OCI-LY3 (cell line): ENCODE data around the gene ZNF205.
"Not testable (repeated sequence)": the region's sequence is repeated elsewhere in the genome, so short reads cannot be mapped to it uniquely, and the experiment has no call there.

ENCODE experiments used
- H2AFZ ChIP-seq: fragments of 200-600, 300-600 bp; shearing (Covaris generic); 2 replicates; pipeline ENCODE4 v1.6.0; 2014; ENCODE audit warnings: antibody characterized with exemption, low read depth, low read length
- H3K27ac ChIP-seq: fragments of 200-600, 300-600 bp; sonication (generic); 2 replicates; pipeline ENCODE4 v1.5.1; 2014; ENCODE audit warnings: mild to moderate bottlenecking, low read length, moderate library complexity, mixed read lengths
- H3K27me3 ChIP-seq: fragments of 200-600, 300-600 bp; sonication (generic); 2 replicates; pipeline ENCODE4 v1.6.1; 2014; ENCODE audit warnings: low read depth, low read length, mixed read lengths
- H3K36me3 ChIP-seq: fragments of 200-600, 300-600 bp; sonication (generic); replicated peaks from 2 replicates; pipeline ENCODE3; 2014; ENCODE audit warnings: low read depth, low read length, mixed read lengths
- H3K4me1 ChIP-seq: fragments of 300-600, 200-600 bp; sonication (generic); 2 replicates; pipeline ENCODE4 v1.6.1; 2014; ENCODE audit warnings: low read length, mixed read lengths
- H3K4me2 ChIP-seq: fragments of 200-600, 300-600 bp; sonication (generic); 2 replicates; pipeline ENCODE4 v1.6.1; 2014; ENCODE audit warnings: low read length, mixed read lengths
- H3K4me3 ChIP-seq: fragments of 300-600, 200-600 bp; sonication (generic); 2 replicates; pipeline ENCODE4 v1.5.1; 2014; ENCODE audit warnings: antibody characterized with exemption, mild to moderate bottlenecking, low read length, moderate library complexity
- H3K79me2 ChIP-seq: fragments of 300-600, 200-600 bp; shearing (Covaris generic); 2 replicates; pipeline ENCODE4 v1.6.1; 2014; ENCODE audit warnings: mild to moderate bottlenecking, low read length, mixed read lengths
- H3K9ac ChIP-seq: fragments of 300-600, 200-600 bp; shearing (Covaris generic); 2 replicates; pipeline ENCODE4 v1.6.0; 2014; ENCODE audit warnings: mild to moderate bottlenecking, low read length, moderate library complexity
- H3K9me3 ChIP-seq: fragments of 200-600, 300-600 bp; shearing (Covaris generic); 2 replicates; pipeline ENCODE4 v1.6.1; 2014; ENCODE audit warnings: low read length, mixed read lengths; ENCODE audit not compliant: insufficient read depth
- H4K20me1 ChIP-seq: fragments of 200-600, 300-600 bp; sonication (generic); 2 replicates; pipeline ENCODE4 v1.6.1; 2016; ENCODE audit warnings: low read length, mixed read lengths; ENCODE audit not compliant: insufficient read depth
- CTCF ChIP-seq: fragments of 200-600, 300-600 bp; sonication (generic); IDR thresholded peaks from 2 replicates; pipeline ENCODE4 v1.5.1; 2014; ENCODE audit warnings: antibody characterized with exemption, low read length, low read depth
- EZH2phosphoT487 ChIP-seq: fragments of 200-600 bp; shearing (Covaris generic); IDR thresholded peaks from 2 replicates; pipeline ENCODE4 v1.6.1; 2018; ENCODE audit warnings: antibody characterized with exemption, mixed run types, low read depth

The ZNF205 gene

DNA sequence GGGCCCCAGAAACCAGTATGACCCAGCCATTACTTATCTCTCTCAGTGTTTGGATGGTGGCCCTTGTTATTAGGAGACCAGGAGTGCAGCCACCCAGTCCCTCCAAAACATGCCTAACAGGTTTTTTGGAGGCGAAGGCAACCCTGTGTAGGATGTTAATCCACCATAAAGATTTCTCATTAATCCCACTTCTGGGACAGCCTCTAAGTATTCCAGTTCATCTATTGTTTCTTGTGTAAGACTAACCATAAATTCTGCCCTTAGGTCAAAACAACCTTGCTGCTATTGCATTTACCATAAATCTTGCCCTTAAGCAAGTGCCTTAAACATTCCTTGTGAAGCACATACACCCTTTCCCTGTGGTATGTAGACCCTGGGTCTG lies 54.1 kb downstream of the ZNF205 start:
- Histone ChIP-seq H3K36me3 (no peaks in the 10 kb centered on the region), H3K79me2 (no peaks in the 10 kb centered on the region), H3K9ac (no peak overlapping the region), H3K4me2 (no peak overlapping the region), H3K27me3 (no peaks in the 10 kb centered on the region), H2AFZ (no peak overlapping the region), H3K27ac (no peak overlapping the region), H4K20me1 (no peaks in the 10 kb centered on the region), H3K4me1 (peaks cover 8% of the 10 kb centered on the region), H3K9me3 (no peaks in the 10 kb centered on the region), H3K4me3 (no peak overlapping the region)
- TF ChIP-seq CTCF (no peak), EZH2phosphoT487 (no peak)

DNA sequence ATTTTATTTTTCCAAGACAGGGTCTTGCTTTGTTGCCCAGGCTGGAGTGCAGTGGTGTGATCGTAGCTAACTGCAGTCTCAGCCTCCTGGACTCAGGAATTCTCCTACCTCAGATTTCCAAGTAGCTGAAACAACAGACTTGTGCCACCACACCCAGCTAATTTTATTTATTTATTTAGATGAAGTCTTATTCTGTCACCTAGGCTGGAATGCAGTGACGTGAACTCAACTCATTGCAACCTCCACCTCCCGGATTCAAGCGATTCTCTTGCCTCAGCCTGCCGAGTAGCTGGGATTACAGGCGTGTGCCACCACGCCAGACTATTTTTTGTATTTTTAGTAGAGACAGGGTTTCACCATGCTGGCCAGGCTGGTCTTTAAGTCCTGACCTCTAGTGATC lies 56.3 kb downstream of the ZNF205 start:
- H3K9me3 ChIP-seq, H3K79me2 ChIP-seq, H2AFZ ChIP-seq, H3K27me3 ChIP-seq, H3K36me3 ChIP-seq, H3K9ac ChIP-seq, H4K20me1 ChIP-seq, H3K4me2 ChIP-seq, H3K4me3 ChIP-seq, H3K27ac ChIP-seq: not testable (repeated sequence)
- peaks cover 16% of the 10 kb centered on the region for H3K4me1 ChIP-seq
